Measurements from ENCODE around the gene USP53.

- TF ChIP-seq CTCF (IDR thresholded peaks at IDR 0.05) (no peak), POLR2A (IDR thresholded peaks at IDR 0.05) (no peak)
Measured at GRCh38 chr4:119281393-119281792, 68.9 kb downstream of the USP53 start.

Data from testis (tissue), 2 donors.